Sigmoid colon (tissue), 3 donors: ENCODE results near the gene XYLT2.

Experiments
- CTCF ChIP-seq, 4 experiments: fragments of 450-650 bp in 3 of 4; fragments of 200-600 bp in 1 of 4; IDR thresholded peaks; one replicate each; pipeline ENCODE4 v1.5.1; 2016 to 2019; ENCODE audit warnings: antibody characterized with exemption in 4 of 4, mild to moderate bottlenecking in 3 of 4, moderate library complexity in 2 of 4
- POLR2A ChIP-seq, 2 donors: fragments of 450-650 bp; IDR thresholded peaks; one replicate each; pipeline ENCODE4 v1.6.1; 2016; ENCODE audit warnings: antibody characterized with exemption in 2 of 2, mild to moderate bottlenecking in 2 of 2, moderate library complexity in 2 of 2

- TF ChIP-seq CTCF (IDR thresholded peaks at IDR 0.05) (no peak), POLR2A (IDR thresholded peaks at IDR 0.05) (no peak)
These were observed 4.8 kb downstream of the XYLT2 start for GRCh38 chr17:50350733-50351132.
